ENCODE measurements around the gene TTC33. TPM values are rescaled to one million over a fixed set of nuclear protein-coding genes. Genes with fewer than 3 reads are reported as not detected.

Gene TTC33
- total RNA-seq, 4 donors from 2014 or later = 11.3 to 19.0 (median 14.9) TPM

DNA sequence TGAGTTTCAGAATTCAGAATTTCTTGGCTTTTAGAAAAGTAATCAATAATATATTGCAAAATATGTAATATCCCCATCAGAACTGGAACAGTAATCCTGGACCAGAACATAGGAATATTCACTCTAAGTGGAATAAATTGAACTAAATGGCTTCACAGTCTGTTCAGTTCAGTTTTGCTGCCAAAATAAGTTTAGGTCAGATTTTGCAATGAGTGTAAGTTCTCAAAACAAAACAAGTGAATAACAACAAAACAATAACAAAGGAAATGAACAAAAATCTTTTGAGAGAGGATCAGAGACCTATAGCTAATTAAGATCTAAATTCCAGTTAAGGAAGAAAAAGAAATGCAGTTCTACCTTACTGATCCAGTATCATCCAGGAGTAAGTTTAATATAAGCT lies 66.8 kb downstream of the TTC33 start:
- Histone ChIP-seq H3K9me3 (no peaks in the 10 kb centered on the region), H3K4me3 (no peak overlapping the region), H3K27me3 (no peaks in the 10 kb centered on the region), H3K27ac (peak overlapping the region in 1 of 4 donors; percentile 25), H3K4me1 (peaks cover 0 to 54% (median 3%) of the 10 kb centered on the region in 4 donors), H3K36me3 (peaks cover 0 to 27% (median 0%) of the 10 kb centered on the region in 3 donors)
- no peak for TF ChIP-seq POLR2A (IDR thresholded peaks at IDR 0.05)
- TF ChIP-seq, protein P1, sequence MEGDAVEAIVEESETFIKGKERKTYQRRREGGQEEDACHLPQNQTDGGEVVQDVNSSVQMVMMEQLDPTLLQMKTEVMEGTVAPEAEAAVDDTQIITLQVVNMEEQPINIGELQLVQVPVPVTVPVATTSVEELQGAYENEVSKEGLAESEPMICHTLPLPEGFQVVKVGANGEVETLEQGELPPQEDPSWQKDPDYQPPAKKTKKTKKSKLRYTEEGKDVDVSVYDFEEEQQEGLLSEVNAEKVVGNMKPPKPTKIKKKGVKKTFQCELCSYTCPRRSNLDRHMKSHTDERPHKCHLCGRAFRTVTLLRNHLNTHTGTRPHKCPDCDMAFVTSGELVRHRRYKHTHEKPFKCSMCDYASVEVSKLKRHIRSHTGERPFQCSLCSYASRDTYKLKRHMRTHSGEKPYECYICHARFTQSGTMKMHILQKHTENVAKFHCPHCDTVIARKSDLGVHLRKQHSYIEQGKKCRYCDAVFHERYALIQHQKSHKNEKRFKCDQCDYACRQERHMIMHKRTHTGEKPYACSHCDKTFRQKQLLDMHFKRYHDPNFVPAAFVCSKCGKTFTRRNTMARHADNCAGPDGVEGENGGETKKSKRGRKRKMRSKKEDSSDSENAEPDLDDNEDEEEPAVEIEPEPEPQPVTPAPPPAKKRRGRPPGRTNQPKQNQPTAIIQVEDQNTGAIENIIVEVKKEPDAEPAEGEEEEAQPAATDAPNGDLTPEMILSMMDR (IDR thresholded peaks at IDR 0.05) = no peak
- DNase-seq = no peak

DNA sequence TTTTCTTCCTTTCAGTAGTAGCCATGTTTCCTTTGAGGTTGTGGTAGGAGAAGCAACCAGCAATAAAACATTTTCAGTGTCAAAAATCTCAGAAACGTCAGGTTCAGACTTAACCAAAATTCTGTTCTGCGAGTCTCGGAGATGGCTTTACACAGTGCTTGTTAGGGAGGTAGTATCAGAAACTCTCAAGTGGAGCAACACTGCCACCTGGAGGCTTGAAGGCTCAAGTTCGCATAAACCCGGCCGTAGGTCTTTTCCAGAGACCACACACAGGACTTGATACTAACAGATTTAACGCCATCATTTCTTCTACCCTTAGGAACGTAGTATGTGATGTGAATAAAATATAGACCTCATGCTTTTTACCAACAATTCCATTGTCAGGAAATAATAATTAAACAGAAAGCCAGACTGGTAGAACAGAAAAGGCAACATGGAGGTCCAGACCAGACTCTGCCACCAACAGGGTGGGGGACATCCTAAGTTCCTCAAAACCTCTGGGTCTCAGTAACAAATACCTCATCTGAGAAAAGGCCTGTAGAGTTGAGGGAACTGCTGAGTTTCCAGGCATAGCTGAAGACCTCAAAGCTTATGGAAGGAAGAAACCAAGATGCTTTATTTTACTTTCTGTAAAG lies 67.5 kb downstream of the TTC33 start:
- TF ChIP-seq POLR2A (IDR thresholded peaks at IDR 0.05) = no peak
- TF ChIP-seq, protein P1 (IDR thresholded peaks at IDR 0.05) = peak; percentile 80 to 96 (median 90)
- H3K4me1 ChIP-seq = peaks cover 0 to 57% (median 3%) of the 10 kb centered on the region in 4 donors
- peak overlapping the region in 2 of 4 donors; percentile 66 to 75 for H3K4me3 ChIP-seq
- no peaks in the 10 kb centered on the region for H3K27me3 ChIP-seq
- no peaks in the 10 kb centered on the region for H3K9me3 ChIP-seq
- peaks cover 0 to 23% (median 0%) of the 10 kb centered on the region in 3 donors for H3K36me3 ChIP-seq
- H3K27ac ChIP-seq = peak overlapping the region in 2 of 4 donors; percentile 60 to 93
- peak; percentile 77 to 95 (median 80) for DNase-seq

DNA sequence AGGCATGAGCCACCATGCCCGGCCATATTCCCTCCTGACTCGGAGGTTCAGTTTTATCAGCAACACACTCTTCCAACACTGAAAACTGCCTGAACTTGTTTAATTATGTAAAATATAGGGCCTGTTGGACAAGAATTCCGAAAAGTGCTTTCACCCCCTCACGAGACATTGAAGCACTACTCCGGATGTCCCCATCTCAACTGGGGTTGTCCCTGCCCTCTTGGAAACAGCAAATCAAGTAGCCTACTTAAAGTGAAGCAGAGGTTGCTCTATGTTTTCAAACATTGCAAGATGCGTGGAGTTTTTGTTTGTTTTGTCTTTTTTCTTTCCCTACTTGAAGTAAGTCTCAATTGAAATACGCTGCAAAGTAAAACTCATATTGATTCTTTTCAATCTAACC lies 68.4 kb downstream of the TTC33 start:
- Histone ChIP-seq H3K27me3 (no peaks in the 10 kb centered on the region), H3K4me1 (peaks cover 0 to 57% (median 3%) of the 10 kb centered on the region in 4 donors), H3K9me3 (no peaks in the 10 kb centered on the region), H3K27ac (peak overlapping the region in 3 of 4 donors; percentile 47 to 93 (median 60)), H3K36me3 (peaks cover 0 to 21% (median 0%) of the 10 kb centered on the region in 3 donors), H3K4me3 (peak overlapping the region in 2 of 4 donors; percentile 66 to 75)
- no peak for DNase-seq
- no peak for TF ChIP-seq POLR2A (IDR thresholded peaks at IDR 0.05)

DNA sequence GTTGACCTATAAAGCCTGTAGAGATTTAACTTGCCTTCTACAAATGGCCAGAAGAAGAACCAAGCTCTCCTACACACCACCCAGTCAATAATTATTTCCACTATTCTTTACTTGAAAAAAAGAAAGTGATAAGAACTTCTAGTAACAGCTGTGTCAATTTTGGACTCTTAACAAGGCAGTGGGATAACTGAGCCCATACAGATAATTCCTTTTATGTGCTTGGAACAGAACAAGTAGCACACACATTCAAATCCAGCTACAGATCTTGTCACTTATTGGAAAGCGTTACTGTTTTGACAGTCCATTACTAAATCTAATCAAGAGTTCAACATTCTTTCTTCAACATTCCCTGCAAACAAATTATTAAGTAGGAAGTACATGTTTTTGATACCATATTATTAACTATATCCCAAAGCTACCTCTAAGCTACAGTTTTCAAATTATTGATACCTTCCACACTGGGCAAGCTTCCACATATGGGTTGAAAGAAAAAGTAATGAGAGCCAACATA lies 69.7 kb downstream of the TTC33 start:
- TF ChIP-seq POLR2A (IDR thresholded peaks at IDR 0.05) = no peak
- TF ChIP-seq, protein P1 (IDR thresholded peaks at IDR 0.05) = no peak
- peak overlapping the region in 2 of 4 donors; percentile 66 to 75 for H3K4me3 ChIP-seq

DNA sequence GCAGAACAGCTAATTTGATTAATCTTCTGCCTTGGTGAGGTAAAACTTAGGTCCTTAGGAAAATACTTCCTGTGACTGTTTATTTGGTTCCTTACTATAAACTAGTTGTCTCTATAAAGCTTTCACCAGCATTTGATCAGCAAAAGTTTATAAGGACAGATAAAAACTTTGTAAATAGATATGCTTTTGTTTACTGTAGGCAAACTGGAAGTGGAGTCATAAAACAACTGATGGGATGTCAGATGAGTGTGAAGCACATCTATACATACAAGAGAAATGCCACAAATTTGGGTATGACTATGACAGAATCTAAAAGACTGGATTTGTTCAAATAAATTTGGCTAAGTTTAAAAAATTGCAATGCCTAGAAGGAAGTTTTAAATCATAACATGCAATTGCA lies 70.6 kb downstream of the TTC33 start:
- peak overlapping the region; percentile 11 to 93 (median 40) for H3K27ac ChIP-seq
- TF ChIP-seq, protein P1 (IDR thresholded peaks at IDR 0.05) = no peak
- no peak for TF ChIP-seq POLR2A (IDR thresholded peaks at IDR 0.05)
- H3K27me3 ChIP-seq = no peaks in the 10 kb centered on the region
- H3K4me3 ChIP-seq = peak overlapping the region in 2 of 4 donors; percentile 66 to 75
- no peaks in the 10 kb centered on the region for H3K9me3 ChIP-seq
- no peak for DNase-seq
- peaks cover 0 to 54% (median 3%) of the 10 kb centered on the region in 4 donors for H3K4me1 ChIP-seq
- H3K36me3 ChIP-seq = peaks cover 0 to 16% (median 0%) of the 10 kb centered on the region in 3 donors

More for the DNA sequence above, 69.7 kb downstream of the TTC33 start:
- Histone ChIP-seq H3K36me3 (peaks cover 0 to 18% (median 0%) of the 10 kb centered on the region in 3 donors), H3K27ac (peak overlapping the region in 3 of 4 donors; percentile 20 to 93 (median 60)), H3K4me1 (peaks cover 0 to 57% (median 3%) of the 10 kb centered on the region in 4 donors), H3K27me3 (no peaks in the 10 kb centered on the region), H3K9me3 (no peaks in the 10 kb centered on the region)
- DNase-seq = no peak

DNA sequence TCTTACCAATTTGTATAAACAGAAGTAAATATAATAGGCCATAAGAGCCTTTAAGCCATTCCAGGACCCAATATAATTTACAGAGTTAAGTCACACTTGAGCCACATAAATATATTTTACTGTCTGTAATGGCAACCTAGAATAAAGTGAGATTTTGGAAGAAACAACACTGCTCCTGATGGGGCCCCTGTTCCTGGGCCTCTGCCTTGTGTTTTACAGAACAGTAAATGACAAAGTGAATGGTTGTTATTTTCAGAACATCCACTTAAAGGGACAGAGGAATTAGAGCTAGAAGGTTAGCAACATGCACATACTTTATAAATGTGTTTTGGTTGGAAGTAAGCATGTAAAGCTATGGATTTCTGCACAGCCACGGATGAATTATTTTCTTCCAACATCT lies 72.5 kb downstream of the TTC33 start:
- Histone ChIP-seq H3K27ac (peak overlapping the region; percentile 81 to 94 (median 93)), H3K4me3 (peak overlapping the region; percentile 16 to 80 (median 70)), H3K4me1 (peaks cover 0 to 35% (median 0%) of the 10 kb centered on the region in 4 donors), H3K36me3 (peaks cover 0 to 16% (median 0%) of the 10 kb centered on the region in 3 donors), H3K9me3 (no peaks in the 10 kb centered on the region), H3K27me3 (no peaks in the 10 kb centered on the region)
- TF ChIP-seq, protein P1 (IDR thresholded peaks at IDR 0.05) = no peak
- no peak for TF ChIP-seq POLR2A (IDR thresholded peaks at IDR 0.05)
- DNase-seq = no peak

All from Peyer's patch (tissue), 4 donors.